OCI-M2 (cell line): Measurements from ENCODE around the gene PTGES2.
"Not testable (repeated sequence)": the region's sequence is repeated elsewhere in the genome, so short reads cannot be mapped to it uniquely, and the experiment has no call there.

Experiments
- DNase-seq: peaks from one replicate; lab custom pipeline; 2025; ENCODE audit not compliant: unreplicated experiment; lab: John Stamatoyannopoulos, UW

PTGES2 gene

DNA sequence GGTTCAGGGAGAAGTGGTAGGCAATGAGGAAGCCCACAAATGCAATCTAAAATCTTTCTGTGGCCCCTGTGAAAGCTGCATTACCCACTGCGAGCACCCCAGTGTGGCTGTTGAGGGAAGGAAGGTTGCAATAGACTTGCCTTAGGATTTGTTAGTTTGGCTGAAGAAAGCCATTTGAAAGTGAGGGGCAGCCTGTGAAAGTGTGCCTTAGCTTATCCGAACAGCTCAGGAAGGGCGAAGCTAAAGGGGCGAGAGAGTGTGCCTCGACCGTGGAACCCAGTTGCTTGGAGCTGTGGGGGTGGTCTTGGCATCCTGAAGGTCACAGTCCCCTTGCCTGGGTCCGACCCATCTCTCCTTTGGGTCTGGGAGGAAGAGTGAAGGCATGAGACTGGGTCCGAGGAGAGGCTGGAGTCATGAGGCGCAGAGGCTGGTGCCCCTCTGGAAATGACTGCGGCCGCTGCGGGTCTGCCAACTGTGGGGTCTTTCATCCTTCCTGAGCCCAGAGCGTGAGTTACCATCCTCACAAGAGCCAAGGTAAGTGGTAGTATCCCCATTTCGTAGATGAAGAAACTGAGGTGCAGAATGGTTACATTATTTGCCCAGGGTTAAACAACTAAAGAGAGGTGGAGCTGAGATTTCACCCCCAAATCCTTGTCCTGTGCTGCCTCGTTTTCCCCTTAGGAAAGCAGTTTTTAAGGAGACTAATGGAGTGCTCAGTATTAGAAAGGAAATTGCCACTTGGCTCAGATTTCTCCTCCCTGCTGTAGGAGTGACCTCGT lies 35.1 kb downstream of the PTGES2 start:
- no peak for DNase-seq

DNA sequence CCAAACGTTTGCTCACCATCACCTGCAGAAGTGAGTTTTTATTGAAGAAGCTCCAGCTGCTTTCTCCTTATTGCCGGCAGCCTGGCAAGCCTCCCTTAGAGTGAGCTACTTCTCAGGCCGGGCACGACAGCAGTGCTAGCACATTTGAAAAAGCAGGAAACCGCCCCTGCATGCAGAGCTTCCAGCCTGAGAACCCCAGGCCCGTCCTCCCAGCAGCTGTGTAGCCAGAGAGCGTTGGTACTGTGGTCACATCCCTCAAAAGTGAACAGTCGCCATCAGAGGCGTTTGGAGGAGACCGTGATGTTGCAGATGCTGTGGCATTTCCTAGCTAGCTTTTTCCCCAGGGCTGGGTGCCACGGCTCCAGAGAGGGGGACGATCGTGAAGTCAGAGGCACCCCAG lies 36.0 kb downstream of the PTGES2 start:
- DNase-seq, result no peak

DNA sequence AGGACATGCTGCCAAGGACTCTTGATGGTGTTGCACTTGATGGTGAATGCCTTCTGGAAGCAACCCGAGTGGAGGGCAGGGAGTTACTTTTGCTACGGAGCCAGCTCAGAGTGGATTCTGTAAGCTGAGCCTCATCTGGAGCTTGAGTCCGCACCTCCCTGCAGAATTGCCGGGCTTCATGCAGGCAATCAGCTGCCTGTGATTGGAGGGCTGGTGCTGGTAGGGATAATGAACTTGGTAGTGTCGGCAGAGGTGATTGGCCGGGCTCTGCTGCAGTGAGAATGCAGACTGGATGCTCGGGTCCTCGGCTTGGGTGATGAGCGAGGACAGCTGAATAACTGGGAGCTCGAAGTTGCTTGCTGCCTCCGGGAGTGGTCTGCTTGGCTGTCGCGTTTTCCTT lies 36.4 kb downstream of the PTGES2 start:
- no peak for DNase-seq

DNA sequence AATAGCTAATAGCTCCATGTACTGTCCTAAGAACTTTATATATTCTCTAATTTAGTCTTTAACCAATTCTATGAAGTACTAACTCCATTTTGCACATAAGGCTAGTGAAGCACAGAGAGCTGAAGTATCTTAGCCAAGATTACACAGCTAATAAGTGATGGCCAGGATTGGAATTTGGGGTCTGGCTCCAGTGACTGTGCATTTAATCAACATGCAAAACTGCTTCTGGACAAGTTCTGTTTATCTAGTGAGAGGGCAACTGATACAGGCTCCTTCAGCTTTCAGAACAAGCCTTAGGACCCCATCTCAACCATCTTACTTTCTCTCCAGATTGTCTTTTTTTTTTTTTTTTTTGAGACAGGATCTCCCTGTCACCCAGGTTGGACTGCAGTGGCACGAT lies 38.2 kb downstream of the PTGES2 start:
- DNase-seq, result no peak

DNA sequence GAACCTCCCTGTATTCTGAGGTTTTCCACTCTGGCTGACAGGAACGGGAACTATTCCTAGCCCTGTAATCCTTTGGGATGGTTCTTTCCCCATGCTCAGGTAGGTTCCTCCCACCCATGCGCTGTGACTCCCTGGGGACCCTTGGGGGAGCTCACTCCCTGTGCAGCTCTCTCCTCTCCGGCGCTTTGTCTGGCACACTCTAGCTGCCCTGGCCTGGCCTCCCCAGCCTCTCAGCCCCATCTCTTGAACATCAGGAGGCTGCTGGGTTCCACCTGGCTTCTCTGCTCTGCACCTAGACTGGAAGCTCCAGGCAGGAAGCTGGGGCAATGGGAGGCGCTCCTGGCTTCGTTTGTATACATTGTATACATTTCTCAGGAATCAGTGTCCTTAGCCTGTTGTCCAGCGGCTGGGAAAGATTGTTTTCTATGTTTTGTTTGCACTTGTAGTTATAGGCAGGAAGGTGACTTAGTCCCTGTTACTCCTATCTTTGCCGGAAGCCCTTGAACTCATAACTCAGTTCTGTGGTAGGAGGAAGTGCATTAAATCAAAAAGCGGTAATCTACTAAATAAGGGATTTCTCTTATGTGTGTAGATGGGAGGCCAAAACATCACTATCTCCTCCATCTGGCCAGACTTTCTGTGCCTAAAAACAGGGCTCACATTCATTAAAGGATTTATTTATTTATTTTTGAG lies 39.1 kb downstream of the PTGES2 start:
- DNase-seq, result no peak

DNA sequence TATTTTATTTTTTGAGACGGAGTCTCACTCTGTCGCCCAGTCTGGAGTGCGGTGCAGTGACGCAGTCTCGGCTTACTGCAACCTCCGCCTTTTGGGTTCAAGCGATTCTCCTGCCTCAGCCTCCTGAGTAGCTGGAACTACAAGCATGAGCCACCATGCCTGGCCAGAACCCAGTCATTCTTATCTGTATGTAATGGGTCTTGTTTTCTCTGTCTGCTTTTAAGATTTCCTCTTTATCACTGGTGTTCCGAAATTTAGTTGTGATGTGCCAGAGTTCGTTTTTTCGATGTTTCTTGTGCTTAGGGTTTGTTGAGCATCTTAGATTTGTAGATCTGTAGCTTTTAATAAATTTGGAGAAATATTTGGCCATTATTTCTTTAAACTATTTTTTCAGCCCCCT lies 40.3 kb downstream of the PTGES2 start:
- no peak for DNase-seq

DNA sequence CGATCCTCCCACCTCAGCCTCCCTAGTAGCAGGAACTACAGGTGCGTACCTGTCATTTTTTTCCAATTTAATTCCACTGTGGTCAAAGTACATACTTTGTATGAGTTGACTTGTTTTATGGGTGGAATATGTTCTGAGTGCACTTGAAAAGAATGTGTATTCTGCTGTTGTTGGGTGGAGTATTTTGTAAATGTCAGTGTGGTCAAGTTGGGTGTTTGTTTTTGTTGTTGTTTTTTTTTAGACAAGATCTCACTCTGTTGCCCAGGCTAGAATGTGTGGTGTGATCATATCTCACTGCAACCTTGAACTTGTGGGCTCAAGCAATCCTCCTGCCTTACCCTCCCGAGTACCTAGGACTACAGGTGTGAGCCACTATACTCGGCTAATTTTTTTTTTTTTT lies 41.6 kb downstream of the PTGES2 start:
- no peak for DNase-seq

DNA sequence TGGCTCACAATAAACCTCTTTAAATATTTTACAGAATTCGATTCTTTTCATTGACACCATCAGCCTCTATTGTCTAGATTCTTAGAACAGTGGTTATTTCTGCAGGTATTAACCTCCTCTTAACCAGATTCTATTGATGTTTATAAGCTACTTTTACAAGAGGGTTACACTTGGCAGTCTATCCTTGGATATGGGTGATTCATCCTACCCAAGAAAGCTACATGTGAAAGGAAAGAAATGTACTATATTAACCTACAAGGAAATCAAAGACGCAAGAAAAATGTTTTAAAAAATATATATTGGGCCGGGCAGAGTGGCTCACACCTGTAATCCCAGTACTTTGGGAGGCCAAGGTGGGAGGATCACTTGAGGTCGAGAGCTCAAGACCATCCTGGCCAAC lies 42.8 kb downstream of the PTGES2 start:
- DNase-seq, result no peak

DNA sequence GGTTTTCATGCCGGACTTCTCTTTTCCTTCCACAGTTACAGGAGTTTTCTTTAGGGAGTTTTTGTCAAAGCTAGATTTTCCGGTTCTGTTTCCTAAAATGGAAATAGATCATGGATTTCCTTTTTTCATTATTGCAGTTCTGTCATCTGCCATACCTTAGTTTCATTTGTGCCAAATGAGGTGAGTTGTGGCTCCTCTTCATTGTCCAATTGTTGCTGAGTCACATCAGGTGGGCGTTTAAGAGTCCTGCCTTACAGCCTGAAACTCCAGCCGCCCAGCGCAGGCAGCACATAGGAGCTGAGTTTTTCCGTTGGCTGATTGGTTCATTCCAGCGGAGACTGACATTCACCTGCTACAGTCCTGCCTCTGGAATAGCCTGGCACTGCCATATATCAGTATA lies 45.4 kb downstream of the PTGES2 start:
- no peak for DNase-seq

DNA sequence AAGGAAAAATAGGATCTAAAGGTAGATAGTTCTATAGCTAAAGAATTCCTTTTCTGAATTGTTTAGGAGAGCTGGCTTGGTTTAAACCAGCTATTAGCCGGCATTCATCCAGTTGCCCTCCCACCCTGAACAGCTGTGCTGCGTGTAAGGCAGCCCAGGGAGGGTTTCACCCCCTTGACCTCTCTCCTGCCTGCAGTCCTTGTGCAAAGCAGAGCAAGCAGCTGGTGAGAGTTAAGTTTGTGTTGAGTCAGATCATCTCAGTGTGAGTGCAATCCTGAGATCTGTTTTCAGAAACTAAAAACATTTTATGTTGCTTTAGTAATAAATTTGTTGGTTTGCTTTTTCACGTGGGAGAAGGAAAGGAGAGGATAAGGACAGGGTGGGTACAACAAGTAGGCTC lies 46.5 kb downstream of the PTGES2 start:
- no peak for DNase-seq

DNA sequence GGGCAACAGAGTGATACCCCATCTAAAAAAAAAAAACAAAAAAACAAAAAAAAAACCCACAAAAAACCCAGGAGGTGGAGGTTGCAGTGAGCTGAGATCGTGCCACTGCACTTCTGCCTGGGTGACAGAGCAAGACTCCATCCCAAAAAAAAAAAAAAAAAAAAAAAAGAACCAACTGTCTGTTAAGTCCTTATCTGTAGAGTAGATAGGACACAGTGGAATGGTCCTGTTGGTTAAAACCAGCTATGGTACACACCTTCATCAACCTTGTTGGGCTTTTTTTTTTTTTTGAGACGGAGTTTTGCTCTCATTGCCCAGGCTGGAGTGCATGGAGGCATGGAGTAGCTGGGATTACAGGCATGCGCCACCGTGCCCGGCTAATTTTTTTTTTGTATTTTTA lies 47.3 kb downstream of the PTGES2 start:
- no peak for DNase-seq

DNA sequence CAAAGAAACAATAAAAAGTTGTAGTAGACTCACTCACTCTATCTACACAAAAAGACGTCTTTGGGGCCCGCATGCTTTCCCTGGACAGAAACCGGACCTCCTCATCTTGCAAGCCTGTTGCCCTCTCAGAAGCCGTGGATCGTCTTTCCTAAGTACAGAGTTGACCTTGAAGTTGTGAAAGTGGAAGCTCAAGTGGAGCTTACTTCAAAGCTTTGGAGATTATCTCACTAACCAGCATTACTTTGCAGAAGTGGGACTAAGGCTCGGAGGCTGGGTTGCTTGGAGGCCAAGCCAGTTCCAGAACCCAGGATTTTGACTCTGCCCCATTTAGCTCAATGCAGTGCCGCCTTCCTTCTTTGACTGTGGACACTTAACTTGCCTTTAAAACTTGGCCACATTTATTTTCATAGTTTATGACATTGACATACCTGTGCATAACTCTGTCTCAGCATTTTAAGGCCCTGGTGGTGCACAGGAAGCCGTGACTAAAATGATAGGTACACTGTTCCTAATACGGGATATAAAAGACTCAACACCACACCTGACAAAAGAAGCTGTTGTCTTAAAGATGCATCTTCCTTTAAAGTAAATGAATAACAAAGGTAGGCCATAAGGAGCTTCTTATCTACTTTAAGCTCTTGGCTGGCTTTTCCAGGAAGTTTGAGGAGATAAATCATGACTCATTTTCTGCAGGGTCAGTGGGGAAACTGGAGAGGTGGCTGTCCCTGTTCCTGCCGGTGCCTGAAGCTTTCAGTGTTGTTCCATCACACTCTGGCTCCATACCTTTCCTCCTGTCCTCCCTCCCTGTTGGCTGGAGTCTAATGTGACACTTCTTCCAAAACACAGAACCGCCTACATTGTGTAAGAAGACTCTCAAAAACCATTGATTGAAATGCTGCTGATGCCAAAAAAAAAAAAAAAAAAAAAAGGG lies 48.8 kb downstream of the PTGES2 start:
- DNase-seq, result peak; percentile 25

DNA sequence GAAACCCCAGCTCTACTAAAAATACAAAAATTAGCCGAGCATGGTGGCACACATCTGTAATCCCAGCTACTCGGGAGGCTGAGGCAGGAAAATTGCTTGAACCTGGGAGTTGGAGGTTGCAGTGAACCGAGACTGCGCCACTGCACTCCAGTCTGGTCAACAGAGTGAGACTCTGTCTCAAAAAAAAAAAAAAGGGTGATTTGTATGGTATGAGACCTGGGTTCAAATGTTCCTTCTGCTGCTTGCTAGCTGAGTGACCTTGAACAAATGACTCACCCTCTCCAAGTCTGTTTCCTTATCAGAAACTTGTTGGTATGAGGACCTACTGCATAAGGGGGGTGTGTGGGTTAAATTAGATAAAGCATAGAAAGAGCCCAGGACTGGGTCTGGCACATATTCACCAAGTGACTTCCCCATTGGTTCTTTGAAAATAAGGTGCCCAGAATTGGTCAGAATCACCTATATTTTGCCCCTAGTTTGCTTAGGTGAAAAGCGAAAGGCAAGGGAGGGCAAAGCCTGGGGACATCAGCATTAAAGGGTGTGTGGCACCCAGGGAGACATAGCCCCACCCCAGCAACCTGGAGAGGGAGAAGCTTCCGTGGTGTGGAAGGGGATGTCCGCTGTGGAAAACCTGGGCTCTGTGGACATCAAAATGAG lies 49.6 kb downstream of the PTGES2 start:
- DNase-seq, result no peak

DNA sequence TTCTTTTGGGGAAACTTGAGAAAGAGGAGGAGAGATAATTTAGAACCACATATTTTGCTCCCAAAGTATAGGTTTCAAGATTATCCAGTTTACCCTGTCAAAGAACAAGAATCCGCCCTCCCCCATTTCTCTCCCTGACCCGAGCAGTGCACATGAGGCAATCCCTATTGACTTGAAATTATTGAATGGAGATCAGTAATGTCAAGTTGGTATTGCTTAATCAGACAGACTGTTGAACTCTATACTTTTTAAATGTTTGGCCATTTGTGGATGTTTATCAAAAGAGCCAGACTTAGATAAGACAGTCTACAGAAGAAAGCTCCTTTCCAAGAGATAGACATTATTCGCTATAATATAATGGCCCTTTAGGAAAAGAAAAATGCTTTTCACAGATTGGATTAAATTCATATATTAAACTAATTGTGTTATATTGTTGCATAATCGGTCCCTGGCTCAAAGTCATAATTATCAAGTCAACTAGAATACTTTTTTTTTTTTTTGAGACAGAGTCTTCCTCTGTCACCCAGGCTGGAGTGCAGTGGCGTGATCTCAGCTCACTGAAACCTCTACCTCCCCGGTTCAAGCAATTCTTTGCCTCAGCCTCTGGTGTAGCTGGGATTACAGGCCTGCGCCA lies 54.2 kb downstream of the PTGES2 start:
- no peak for DNase-seq

DNA sequence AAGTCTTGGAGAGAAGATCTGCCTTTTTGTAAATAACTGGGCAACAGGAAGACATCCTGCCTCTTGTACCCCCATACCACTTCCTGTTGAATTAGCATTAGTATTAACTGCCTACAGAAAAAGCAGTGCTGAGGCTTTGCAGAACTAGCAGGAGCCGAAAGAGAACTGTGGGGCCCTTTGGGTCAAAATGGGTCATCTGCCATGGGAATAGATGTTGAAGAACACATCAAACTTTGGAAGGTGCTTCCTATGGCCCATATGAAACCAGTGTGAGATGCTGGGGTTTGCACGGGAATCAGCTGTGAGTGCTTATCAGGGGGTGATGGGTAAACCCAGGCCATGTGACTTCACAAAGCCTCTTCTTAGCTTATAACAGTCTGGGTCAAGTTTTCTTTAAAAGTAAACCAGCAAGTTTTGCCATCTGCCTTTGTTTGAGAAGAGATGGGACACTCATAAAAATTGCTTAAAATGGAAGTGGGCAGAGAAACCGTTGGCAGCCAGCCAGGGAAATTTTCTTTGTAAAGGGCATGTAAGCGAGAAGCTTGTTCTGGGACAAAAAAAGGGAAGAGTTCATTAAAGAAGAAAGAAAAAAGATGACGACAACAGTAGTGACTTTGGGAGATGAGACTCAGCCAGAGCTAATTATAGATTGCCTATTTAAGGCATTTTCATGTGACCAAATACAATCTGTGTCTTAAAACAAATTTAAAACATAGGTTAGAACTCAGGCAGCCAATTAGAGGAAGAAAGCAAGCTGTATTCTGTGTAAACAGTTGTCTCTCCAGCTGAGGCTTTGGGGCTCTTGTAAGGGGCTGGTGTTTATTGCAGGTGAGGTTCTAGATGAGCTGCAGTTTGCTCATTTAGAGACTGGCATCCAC lies 55.1 kb downstream of the PTGES2 start:
- no peak for DNase-seq

DNA sequence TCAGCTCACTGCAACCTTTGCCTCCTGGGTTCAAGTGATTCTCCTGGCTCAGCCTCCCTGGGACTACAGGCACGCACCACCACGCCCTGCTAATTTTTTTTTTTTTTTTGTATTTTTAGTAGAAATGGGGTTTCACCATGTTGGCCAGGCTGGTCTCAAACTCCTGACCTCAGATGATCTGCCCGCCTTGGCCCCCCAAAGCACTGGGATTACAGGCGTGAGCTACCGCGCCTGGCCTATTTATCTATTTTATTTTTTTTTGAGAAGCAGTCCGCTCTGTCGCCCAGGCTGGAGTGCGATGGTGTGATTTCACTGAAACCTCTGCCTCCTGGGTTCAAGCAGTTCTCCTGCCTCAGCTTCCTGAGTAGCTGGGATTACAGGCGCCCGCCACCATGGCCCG lies 56.1 kb downstream of the PTGES2 start:
- DNase-seq, result not testable (repeated sequence)

DNA sequence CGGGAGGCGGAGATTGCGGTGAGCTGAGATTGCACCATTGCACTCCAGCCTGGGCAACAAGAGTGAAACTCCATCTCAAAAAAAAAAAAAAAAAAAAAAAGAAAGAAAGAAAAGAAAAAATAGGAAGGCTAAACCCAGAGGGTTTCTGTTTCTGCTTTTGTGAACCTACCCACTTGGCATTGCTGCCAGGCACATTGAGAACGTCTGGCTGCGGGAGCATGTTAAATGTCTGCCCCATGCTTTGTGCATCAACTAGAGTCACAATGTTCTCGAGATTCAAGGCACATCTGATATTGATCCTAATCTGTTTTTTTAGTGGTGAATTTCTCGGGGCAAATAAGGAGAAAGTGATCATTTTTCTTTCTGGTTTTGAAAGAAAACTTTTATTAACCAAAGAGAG lies 56.7 kb downstream of the PTGES2 start:
- DNase-seq, result no peak
